Fibroblast of pulmonary artery (primary cell): ENCODE results near the gene SH3GL2.

ENCODE experiments used
- DNase-seq: peaks from one replicate; pipeline ENCODE4 v3.0.0-alpha.2; 2010; ENCODE audit warnings: low read depth
- H3K4me3 ChIP-seq: replicated peaks from 2 replicates; pipeline ENCODE4 v1.5.1; 2011; ENCODE audit warnings: low read depth, mild to moderate bottlenecking, control low read depth, low read length, moderate library complexity
- CTCF ChIP-seq: IDR thresholded peaks from 2 replicates; pipeline ENCODE4 v1.5.1; 2011; ENCODE audit warnings: mild to moderate bottlenecking, control low read depth, low read length, inconsistent platforms; ENCODE audit errors: missing control alignments

SH3GL2 gene

GRCh38 chr9:17843236-17843635 lies 264.4 kb downstream of the SH3GL2 start:
- no peak for DNase-seq
- H3K4me3 ChIP-seq = no peak overlapping the region
- TF ChIP-seq CTCF = no peak
